Raji (cell line): ENCODE data around the gene CD33.

Experiments
- POLR2A ChIP-seq: IDR thresholded peaks from 2 replicates; pipeline ENCODE4 v1.6.1; 2011; ENCODE audit warnings: low read depth, low read length, control low read depth; ENCODE audit not compliant: insufficient read depth

Gene CD33

DNA sequence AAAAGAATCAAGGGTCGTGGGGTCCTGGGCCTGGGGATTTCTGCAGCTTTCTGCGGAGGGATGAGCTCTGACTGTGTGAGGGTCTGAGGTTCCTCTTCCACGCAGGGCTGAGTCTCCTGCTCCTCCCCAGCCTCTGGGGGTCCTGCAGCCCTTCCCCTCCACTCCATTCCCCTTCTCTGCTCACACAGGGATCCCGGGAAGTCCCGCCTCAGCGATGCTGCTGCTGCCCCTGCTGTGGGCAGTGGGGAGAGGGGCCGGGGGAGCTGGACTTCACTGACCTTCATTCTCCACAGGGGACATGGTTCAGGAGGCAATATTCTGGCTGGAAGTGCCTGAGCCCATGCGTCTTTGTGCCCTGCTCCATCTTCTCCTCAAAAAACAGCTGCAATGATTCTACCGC lies 26.2 kb upstream of the CD33 start:
- no peak for TF ChIP-seq POLR2A

GRCh38 chr19:51200071-51200666 lies 24.7 kb upstream of the CD33 start:
- no peak for TF ChIP-seq POLR2A

- TF ChIP-seq POLR2A: no peak
Observed at GRCh38 chr19:51201712-51202111, 23.2 kb upstream of the CD33 start.

DNA sequence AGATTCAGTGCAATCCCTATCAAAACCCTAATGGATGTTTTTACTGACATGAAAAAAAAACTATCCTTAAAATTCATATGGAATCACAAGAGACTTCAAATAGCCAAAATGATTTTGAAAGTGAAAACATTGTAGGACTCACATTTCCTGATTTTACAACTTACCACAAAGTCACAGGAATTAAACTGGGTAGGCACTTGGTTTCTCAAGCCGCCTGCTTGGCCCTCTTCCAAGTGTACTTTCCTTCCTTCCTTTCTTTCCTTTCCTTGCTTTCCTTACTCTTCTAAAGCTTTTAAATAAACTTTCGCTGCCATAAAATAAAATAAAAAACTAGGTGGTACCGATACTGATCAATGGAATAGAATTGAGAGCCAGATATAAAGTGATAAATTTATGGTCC lies 21.0 kb upstream of the CD33 start:
- no peak for TF ChIP-seq POLR2A

DNA sequence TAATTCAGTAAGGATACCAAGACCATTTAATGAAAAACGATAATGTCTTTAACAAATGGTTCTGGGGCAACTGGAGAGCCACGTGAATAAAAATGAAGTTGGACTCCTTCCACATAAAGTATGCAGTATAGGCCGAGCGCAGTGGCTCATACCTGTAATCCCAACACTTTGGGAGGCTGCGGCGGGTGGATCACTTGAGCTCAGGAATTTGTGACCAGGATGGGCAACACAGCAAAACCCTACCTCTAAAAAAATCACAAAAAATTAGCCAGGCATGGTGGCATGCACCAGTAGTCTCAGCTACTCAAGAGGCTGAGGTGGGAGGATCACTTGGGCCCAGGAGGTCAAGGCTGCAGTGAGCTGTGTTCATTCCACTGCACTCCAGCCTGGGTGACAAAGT lies 20.6 kb upstream of the CD33 start:
- TF ChIP-seq POLR2A: no peak

DNA sequence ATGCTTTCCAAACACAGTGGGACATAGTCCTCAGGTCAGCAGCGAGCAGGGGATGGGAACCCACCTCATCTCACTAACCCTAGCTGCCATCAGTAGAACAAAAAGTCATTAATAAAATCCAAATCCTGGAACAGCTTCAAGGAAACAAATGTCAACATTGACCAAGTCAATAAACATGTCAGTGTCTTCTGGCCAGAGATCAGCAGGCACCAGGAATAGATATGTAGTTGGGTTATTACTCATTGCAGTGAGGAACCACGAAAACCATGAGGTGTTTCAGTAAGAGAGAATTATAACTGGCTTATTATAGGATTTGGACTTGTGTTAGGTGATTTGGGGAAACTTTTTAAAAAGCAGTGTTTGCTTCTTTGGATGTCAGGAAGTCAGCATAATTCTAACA lies 17.1 kb upstream of the CD33 start:
- no peak for TF ChIP-seq POLR2A

- no peak for TF ChIP-seq POLR2A
Observed at GRCh38 chr19:51210191-51210784, 14.6 kb upstream of the CD33 start.

- no peak for TF ChIP-seq POLR2A
Observed at GRCh38 chr19:51211833-51212232, 13.0 kb upstream of the CD33 start.

GRCh38 chr19:51219307-51219706 lies 5.6 kb upstream of the CD33 start:
- TF ChIP-seq POLR2A: no peak

- no peak for TF ChIP-seq POLR2A
Observed at GRCh38 chr19:51219971-51220370, 4.9 kb upstream of the CD33 start.

GRCh38 chr19:51220996-51221395 lies 3.9 kb upstream of the CD33 start:
- TF ChIP-seq POLR2A: no peak

DNA sequence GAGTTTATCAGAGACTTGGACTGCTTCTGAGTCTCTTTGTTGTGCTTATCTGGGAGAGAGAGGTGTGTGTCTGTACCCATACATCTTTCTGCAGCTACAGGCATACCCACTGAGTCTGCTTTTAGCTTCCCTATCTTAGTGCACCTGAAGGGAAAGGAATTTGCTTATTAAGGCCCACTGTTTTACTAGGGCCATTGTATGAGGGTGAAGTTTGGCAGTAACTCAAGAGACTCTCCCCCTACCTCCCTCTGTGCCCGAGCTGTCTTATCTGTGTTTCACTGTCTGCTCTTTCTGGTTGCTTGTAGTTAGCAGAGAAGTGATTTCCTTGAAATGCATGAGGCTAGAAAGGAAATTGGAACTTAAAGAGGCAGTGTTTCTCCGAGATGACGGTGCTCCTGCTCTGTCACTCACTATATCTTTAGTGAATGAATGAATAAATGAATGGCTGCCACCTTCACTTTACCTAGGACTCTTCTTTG lies 678 bp upstream of the CD33 start:
- no peak for TF ChIP-seq POLR2A

DNA sequence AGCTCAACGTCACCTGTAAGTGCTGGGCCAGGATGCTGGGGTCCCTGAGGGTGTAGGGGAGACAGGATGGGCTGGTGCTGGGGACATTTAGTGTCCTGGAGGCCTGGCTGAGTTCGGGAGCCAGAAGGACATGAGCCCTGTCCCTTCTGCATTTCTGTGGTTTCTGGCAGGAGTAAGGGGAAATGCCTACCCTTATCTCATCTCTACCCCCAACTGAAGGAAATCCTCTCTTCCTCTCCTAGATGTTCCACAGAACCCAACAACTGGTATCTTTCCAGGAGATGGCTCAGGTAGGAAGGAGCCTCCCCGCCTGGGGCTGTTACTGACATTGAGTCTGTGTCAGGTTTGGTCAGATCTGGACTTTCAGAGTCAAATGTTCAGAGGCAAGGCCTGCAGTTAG lies 1.2 kb downstream of the CD33 start:
- TF ChIP-seq POLR2A: no peak

- TF ChIP-seq POLR2A: no peak
Observed at GRCh38 chr19:51227326-51227725, 2.4 kb downstream of the CD33 start.

DNA sequence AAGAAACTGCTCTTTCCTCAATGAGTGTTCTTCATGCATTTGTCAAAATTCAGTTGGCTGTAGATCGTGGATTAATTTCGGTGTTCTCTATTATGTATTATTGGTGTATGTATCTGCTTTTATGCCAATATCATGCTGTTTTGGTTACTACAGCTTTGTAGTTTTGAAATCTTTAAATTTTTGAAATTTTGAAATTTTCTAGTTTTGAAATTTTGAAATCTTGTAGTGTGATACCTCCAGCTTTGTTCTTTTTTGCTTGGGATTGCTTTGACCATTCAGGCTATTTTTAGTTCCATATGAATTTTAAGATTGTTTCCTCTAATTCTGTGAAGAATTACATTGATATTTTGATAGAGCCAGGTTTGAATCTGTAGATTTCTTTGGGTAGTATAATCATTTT lies 3.1 kb downstream of the CD33 start:
- TF ChIP-seq POLR2A: no peak

DNA sequence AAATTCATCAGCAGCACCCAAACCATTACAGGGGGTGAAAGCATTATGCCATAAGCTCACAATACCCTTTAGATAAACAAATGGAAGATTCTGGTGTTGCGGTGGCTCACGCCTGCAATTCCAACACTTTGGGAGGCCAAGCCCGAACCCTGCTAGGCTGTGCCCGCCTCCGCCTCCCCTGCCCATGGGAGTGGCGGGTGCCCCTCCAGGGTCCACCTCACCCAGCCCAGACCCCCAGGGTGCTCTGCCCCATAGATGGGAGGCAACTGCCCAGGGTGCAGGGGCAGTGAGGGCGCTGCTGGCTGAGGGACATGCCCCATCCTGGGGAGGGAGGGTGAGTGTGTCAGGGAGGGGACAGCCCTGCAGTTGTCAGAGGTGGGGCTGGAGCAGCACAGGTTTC lies 16.0 kb downstream of the CD33 start:
- TF ChIP-seq POLR2A: no peak
